HCT116 (cell line): ENCODE data around the gene FKBP4. TPM values are rescaled to one million over a fixed set of nuclear protein-coding genes. Genes with fewer than 3 reads are reported as not detected.

Source experiments
- ATAC-seq: fragments of 200-7000 bp; cut with Tn5 transposase; 2 replicates; pipeline ENCODE4 v1.9.1; 2020; ENCODE audit warnings: mild to moderate bottlenecking, moderate library complexity
- Bru-seq: library from RNA; stranded (reverse); fragments of 400-500 nt; gene quantifications from one replicate; lab custom pipeline; 2021; lab: Mats Ljungman, UMichigan
- BruChase-seq, 2 experiments: library from RNA; stranded (reverse); fragments of 400-500 nt; gene quantifications; one replicate each; lab custom pipeline; 2021; lab: Mats Ljungman, UMichigan
- BruUV-seq: library from RNA; stranded (reverse); fragments of 400-500 nt; replicated peaks from 2 replicates; lab custom pipeline; 2021; lab: Mats Ljungman, UMichigan
- CTCF ChIA-PET: fragments of 300-600 bp; sonication (Branson Sonifier 250); formaldehyde crosslinking; loops from one replicate; lab custom pipeline; 2021; ENCODE audit warnings: antibody characterized with exemption; lab: Charles Lee
- POLR2A ChIA-PET: fragments of 300-600, 350-600 bp; sonication (Branson Sonifier 250); formaldehyde crosslinking; loops from one replicate; lab custom pipeline; 2021; ENCODE audit warnings: antibody characterized with exemption; lab: Charles Lee
- RAD21 ChIA-PET, 2 experiments: fragments of 300-600 bp; sonication (Branson Sonifier 250); formaldehyde crosslinking; loops; one replicate each; lab custom pipeline; 2023; ENCODE audit warnings: low total read pairs in 2 of 2; ENCODE audit not compliant: uncharacterized antibody in 2 of 2, unreplicated experiment in 2 of 2, low non-redundant PET in 1 of 2; lab: Charles Lee
- DNase-seq: peaks from one replicate; pipeline ENCODE4 v3.0.0-alpha.2; 2010; ENCODE audit warnings: low read depth, low spot score
- H2AFZ ChIP-seq: fragments of 200-600 bp; shearing (Covaris generic), sonication (generic); 2 replicates; pipeline ENCODE4 v1.6.1; 2017; ENCODE audit warnings: low read depth, mixed run types, mixed read lengths, antibody characterized with exemption, low read length; ENCODE audit not compliant: poor library complexity, severe bottlenecking
- H3K27ac ChIP-seq: 2 replicates; pipeline ENCODE4 v1.5.1; 2012; ENCODE audit warnings: low read depth, low read length
- H3K27me3 ChIP-seq: fragments of 200-600 bp; sonication (generic); 2 replicates; pipeline ENCODE4 v1.6.1; 2016; ENCODE audit warnings: mixed run types, low read length, mixed read lengths; ENCODE audit not compliant: insufficient read depth
- H3K36me3 ChIP-seq, 2 experiments: fragments of 200-500 bp in 1 of 2; fragments of 200-600 bp in 1 of 2; sonication (Bioruptor generic) in 1 of 2; sonication (generic) in 1 of 2; 2 replicates each; pipeline versions ENCODE4 v1.5.1 to v1.6.1; 2014 to 2016; ENCODE audit warnings: low read length in 2 of 2, inconsistent platforms in 1 of 2, mixed read lengths in 1 of 2, mixed run types in 1 of 2; ENCODE audit not compliant: insufficient read depth in 2 of 2, control insufficient read depth in 1 of 2
- H3K4me1 ChIP-seq, 2 experiments: fragments of 200-600 bp in 1 of 2; sonication (generic) in 1 of 2; 2 replicates each; pipeline versions ENCODE4 v1.5.1 to v1.6.1; 2012 to 2017; ENCODE audit warnings: low read length in 2 of 2, inconsistent platforms in 1 of 2, mild to moderate bottlenecking in 1 of 2, mixed read lengths in 1 of 2, mixed run types in 1 of 2, moderate library complexity in 1 of 2; ENCODE audit not compliant: insufficient read depth in 2 of 2, control insufficient read depth in 1 of 2
- H3K4me2 ChIP-seq: fragments of 200-600 bp; sonication (generic); 2 replicates; pipeline ENCODE4 v1.6.1; 2017; ENCODE audit warnings: mixed run types, low read length, mixed read lengths
- H3K4me3 ChIP-seq, 2 experiments: fragments of 200-600 bp in 1 of 2; sonication (generic) in 1 of 2; replicated peaks in 1 of 2; 2 replicates each; pipeline ENCODE4 v1.5.1; 2011 to 2016; ENCODE audit warnings: low read length in 2 of 2, control low read depth in 1 of 2, low read depth in 1 of 2, mild to moderate bottlenecking in 1 of 2, mixed read lengths in 1 of 2, mixed run types in 1 of 2
- H3K79me2 ChIP-seq: fragments of 200-600 bp; sonication (generic); 2 replicates; pipeline ENCODE4 v1.6.1; 2017; ENCODE audit warnings: mild to moderate bottlenecking, mixed run types, low read length, moderate library complexity, mixed read lengths; ENCODE audit not compliant: insufficient read depth
- H3K9ac ChIP-seq: fragments of 200-600 bp; sonication (generic); 2 replicates; pipeline ENCODE4 v1.6.1; 2016; ENCODE audit warnings: low read length, mixed read lengths
- H3K9me2 ChIP-seq: fragments of 200-600 bp; sonication (generic), shearing (Covaris generic); 2 replicates; pipeline ENCODE4 v1.6.1; 2017; ENCODE audit warnings: mixed run types, mild to moderate bottlenecking, moderate library complexity; ENCODE audit not compliant: insufficient read depth
- H3K9me3 ChIP-seq, 2 experiments: fragments of 200-500 bp in 1 of 2; fragments of 200-600 bp in 1 of 2; sonication (Bioruptor generic) in 1 of 2; sonication (generic) in 1 of 2; 2 replicates each; pipeline ENCODE4 v1.6.1; 2014 to 2017; ENCODE audit warnings: low read length in 2 of 2, mixed read lengths in 2 of 2, inconsistent platforms in 1 of 2, low read depth in 1 of 2, mild to moderate bottlenecking in 1 of 2, mixed run types in 1 of 2, moderate library complexity in 1 of 2; ENCODE audit not compliant: control insufficient read depth in 1 of 2, insufficient read depth in 1 of 2
- H4K20me1 ChIP-seq: fragments of 200-600 bp; sonication (generic), shearing (Covaris generic); 2 replicates; pipeline ENCODE4 v1.6.1; 2017; ENCODE audit warnings: mixed run types, mild to moderate bottlenecking, moderate library complexity; ENCODE audit not compliant: insufficient read depth
- EGR1 ChIP-seq: IDR thresholded peaks from 2 replicates; pipeline ENCODE4 v1.6.1; 2012; ENCODE audit warnings: low read depth
- ELF1 ChIP-seq: IDR thresholded peaks from 2 replicates; pipeline ENCODE4 v1.6.1; 2012; ENCODE audit warnings: low read depth, borderline replicate concordance
- EZH2 ChIP-seq: fragments of 200-600 bp; sonication (generic); IDR thresholded peaks from 2 replicates; pipeline ENCODE4 v1.6.1; 2017; ENCODE audit warnings: antibody characterized with exemption, mixed run types
- EZH2phosphoT487 ChIP-seq: fragments of 200-600 bp; IDR thresholded peaks from 2 replicates; pipeline ENCODE4 v1.6.1; 2018; ENCODE audit warnings: antibody characterized with exemption, borderline replicate concordance
- FOSL1 ChIP-seq: IDR thresholded peaks from 2 replicates; pipeline ENCODE4 v1.6.1; 2012; ENCODE audit warnings: low read depth
- POLR2A ChIP-seq: IDR thresholded peaks from 2 replicates; pipeline ENCODE4 v1.7.0; 2011; ENCODE audit warnings: borderline replicate concordance; ENCODE audit not compliant: insufficient read depth, insufficient read length; ENCODE audit errors: extremely low read depth
- POLR2AphosphoS5 ChIP-seq: IDR thresholded peaks from 2 replicates; pipeline ENCODE4 v1.6.1; 2011; ENCODE audit warnings: mild to moderate bottlenecking, low read depth, low read length, moderate library complexity
- SIN3A ChIP-seq: IDR thresholded peaks from 2 replicates; pipeline ENCODE4 v1.6.1; 2012; ENCODE audit warnings: low read depth
- SP1 ChIP-seq: IDR thresholded peaks from 2 replicates; pipeline ENCODE4 v1.6.1; 2012; ENCODE audit warnings: low read depth
- YY1 ChIP-seq: IDR thresholded peaks from 2 replicates; pipeline ENCODE4 v1.6.1; 2011; ENCODE audit warnings: low read length, low read depth, moderate library complexity, mild to moderate bottlenecking; ENCODE audit not compliant: insufficient replicate concordance; ENCODE audit errors: extremely low read depth
- ZFX ChIP-seq: fragments of 450-650 bp; IDR thresholded peaks from 2 replicates; pipeline ENCODE4 v1.6.1; 2017
- intact Hi-C: fragments of 100-400 bp; cut with micrococcal nuclease; formaldehyde crosslinking; loops from 2 replicates; pipeline ENCODE4 v1.10.0; 2022
- long read RNA-seq: library from polyadenylated mRNA; unstranded; transcript quantifications from one replicate; pipeline ENCODE4 v2.0.0, GENCODE V29; 2021; ENCODE audit not compliant: unreplicated experiment
- polyA plus RNA-seq: library from polyadenylated mRNA; unstranded; fragments of >200 nt; gene quantifications from 2 replicates; pipeline ENCODE4 v1.2.1, GENCODE V29; 2012; ENCODE audit warnings: missing spikeins
- total RNA-seq: library from RNA; stranded (reverse); gene quantifications from one replicate; pipeline ENCODE4 v1.2.1, GENCODE V29; 2021; ENCODE audit not compliant: unreplicated experiment
- TF ChIP-seq, protein P1 (sequence below): IDR thresholded peaks from 2 replicates; pipeline ENCODE4 v1.6.1; 2012

The FKBP4 gene, protein sequence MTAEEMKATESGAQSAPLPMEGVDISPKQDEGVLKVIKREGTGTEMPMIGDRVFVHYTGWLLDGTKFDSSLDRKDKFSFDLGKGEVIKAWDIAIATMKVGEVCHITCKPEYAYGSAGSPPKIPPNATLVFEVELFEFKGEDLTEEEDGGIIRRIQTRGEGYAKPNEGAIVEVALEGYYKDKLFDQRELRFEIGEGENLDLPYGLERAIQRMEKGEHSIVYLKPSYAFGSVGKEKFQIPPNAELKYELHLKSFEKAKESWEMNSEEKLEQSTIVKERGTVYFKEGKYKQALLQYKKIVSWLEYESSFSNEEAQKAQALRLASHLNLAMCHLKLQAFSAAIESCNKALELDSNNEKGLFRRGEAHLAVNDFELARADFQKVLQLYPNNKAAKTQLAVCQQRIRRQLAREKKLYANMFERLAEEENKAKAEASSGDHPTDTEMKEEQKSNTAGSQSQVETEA
- 178 TPM for total RNA-seq
- polyA plus RNA-seq = 92.9 and 116 TPM in 2 replicates
- percentile 81 among the genes with signal in this experiment for Bru-seq, nascent RNA
- percentile 95 among the genes with signal in this experiment for BruChase-seq, experiment 1, labeled RNA remaining after a 6-hour chase
- percentile 90 among the genes with signal in this experiment for BruChase-seq, experiment 2, labeled RNA remaining after a 2-hour chase
- long read RNA-seq, transcript FKBP4-201 (10 exons, 3,732 nt) = major isoform, 262 of 363 reads
- long read RNA-seq, partial matches to known transcripts = 73 of 363 reads
- long read RNA-seq, other reads (novel, unspliced or antisense) = 28 of 363 reads

DNA sequence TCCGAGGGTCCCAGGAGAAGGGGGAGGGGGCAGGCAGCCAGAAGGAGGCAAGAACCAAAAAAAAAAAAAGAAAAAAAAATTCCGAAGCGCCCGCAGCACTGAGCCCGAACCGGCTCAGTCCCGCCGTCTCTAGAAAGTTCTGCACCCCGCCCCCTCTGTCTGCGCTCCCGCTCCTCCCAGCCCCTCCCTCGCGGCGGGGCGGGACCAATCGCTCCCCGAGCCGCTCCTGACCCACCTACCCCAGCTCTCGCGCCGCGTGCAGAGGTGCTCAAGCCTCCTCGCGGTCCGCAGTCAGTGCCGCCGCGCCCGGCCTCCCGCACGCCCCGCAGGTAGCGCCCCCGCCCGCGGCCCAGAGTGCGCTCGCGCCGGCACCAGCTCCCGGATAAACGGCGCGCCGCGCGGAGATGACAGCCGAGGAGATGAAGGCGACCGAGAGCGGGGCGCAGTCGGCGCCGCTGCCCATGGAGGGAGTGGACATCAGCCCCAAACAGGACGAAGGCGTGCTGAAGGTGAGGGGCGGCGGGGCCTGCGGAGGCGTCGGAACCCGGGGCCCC is at the start of gene FKBP4:
Gene FKBP4 (plus strand): TSS at position 235 of the 554 bp plus-strand sequence. CDS start 170 bp downstream, at position 405.
- H3K36me3 ChIP-seq = peaks cover 23 to 38% of the 10 kb centered on the region in 2 experiments
- TF ChIP-seq SP1 = peak; percentile 28; the same call in 1 of the 2 replicates
- TF ChIP-seq EGR1 = 0 out of 2 replicates have a peak, but pooled peaks have one; percentile 33
- no peak for TF ChIP-seq ZFX
- peak; percentile 71; the same call in 1 of the 2 replicates for TF ChIP-seq SIN3A
- no peak for TF ChIP-seq ELF1
- peak; percentile 85 for TF ChIP-seq POLR2A
- TF ChIP-seq, protein P1, sequence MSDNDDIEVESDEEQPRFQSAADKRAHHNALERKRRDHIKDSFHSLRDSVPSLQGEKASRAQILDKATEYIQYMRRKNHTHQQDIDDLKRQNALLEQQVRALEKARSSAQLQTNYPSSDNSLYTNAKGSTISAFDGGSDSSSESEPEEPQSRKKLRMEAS = peak; percentile 92
- no peak for TF ChIP-seq FOSL1
- no peak for TF ChIP-seq EZH2phosphoT487
- peak; percentile 88 for TF ChIP-seq POLR2AphosphoS5
- peak; percentile 50 for TF ChIP-seq YY1
- TF ChIP-seq EZH2 = no peak
- peaks cover 44% of the 10 kb centered on the region for H3K79me2 ChIP-seq
- no peaks in the 10 kb centered on the region for H3K27me3 ChIP-seq
- intact Hi-C loops = no loop called here
- ChIA-PET CTCF (interaction anchor here (4.5 kb wide), 1 partner anchor 10 kb away, joined by 30 read pairs; no protein-coding TSS in a partner anchor), RAD21 (interaction anchor here in 1 of 2 experiments (0.6 kb wide), 1 partner anchor 17 kb away, joined by 3 read pairs; no protein-coding TSS in a partner anchor), POLR2A (interaction anchor here (1.8 kb wide), 1 partner anchor 18 kb away, joined by 6 read pairs; the partner anchor contains the start of gene ITFG2)
- peaks cover 17% of the 10 kb centered on the region; the same call in 1 of the 2 replicates for H4K20me1 ChIP-seq
- H3K27ac ChIP-seq = peak within 1 kb of the TSS; percentile 92
- peak within 1 kb of the TSS; percentile 95 for H3K4me2 ChIP-seq
- ATAC-seq (peak; percentile 83), DNase-seq (peak; percentile 47)
- BruUV-seq = no TSS peak
- no peaks in the 10 kb centered on the region for H3K9me3 ChIP-seq
- peaks cover 10 to 20% of the 10 kb centered on the region in 2 experiments; a peak in 3 of 4 replicates for H3K4me1 ChIP-seq
- H2AFZ ChIP-seq = no peak within 1 kb of the TSS
- H3K4me3 ChIP-seq = peak within 1 kb of the TSS; percentile 88 to 95
- no peaks in the 10 kb centered on the region for H3K9me2 ChIP-seq
- H3K9ac ChIP-seq = peak within 1 kb of the TSS; percentile 73
